Stimulated activated CD4-positive, alpha-beta T cell treated with anti-CD3 and anti-CD28 coated beads, Interleukin-15, amount 100 ng/mL, for 24 hours (primary cell): ENCODE data around the gene ZRANB3.
"Not testable (repeated sequence)": the region's sequence is repeated elsewhere in the genome, so short reads cannot be mapped to it uniquely, and the experiment has no call there.

ENCODE experiments used
- DNase-seq: peaks from one replicate; pipeline ENCODE4 v3.0.0-alpha.2; 2020

The ZRANB3 gene

DNA sequence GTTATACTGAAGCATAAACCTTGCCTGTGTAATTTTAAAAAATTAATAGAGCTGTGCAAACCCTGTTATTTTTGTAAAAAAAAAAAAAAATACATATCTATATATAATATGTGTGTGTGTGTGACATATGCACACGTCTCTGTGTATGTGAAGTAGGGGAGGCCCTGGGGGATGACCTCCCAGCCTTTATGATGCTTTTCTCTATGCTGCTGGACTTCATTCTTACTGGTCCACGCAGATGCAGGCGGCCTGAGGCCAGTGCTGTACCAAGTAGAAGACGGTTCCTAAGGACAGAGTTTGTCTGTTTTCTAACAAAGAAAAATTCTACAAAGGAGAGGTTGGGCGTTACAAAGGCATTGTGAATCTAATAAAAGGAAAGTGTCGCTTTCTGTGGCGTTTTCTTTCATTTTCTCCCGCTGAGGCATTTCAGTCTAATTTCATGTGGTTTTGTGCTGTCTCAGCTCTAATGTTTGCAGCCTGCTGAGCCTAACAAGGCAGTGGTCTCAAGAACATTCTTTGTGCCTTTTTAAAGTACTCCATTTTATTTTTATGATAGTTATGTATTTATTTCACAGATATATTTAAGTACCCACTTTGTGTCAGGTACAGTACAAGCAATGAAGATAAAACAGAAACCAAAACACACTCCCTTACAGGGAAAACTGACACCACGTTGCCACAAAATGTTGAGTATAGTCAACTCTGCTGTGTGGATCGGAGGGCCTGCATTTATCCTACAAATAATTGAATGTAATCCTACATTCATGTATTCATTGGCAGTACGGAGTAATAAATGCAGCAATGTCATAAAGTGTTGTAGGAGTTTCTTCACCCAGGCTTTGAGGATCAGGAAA is 360.9 kb downstream of the ZRANB3 start:
- no peak for DNase-seq

DNA sequence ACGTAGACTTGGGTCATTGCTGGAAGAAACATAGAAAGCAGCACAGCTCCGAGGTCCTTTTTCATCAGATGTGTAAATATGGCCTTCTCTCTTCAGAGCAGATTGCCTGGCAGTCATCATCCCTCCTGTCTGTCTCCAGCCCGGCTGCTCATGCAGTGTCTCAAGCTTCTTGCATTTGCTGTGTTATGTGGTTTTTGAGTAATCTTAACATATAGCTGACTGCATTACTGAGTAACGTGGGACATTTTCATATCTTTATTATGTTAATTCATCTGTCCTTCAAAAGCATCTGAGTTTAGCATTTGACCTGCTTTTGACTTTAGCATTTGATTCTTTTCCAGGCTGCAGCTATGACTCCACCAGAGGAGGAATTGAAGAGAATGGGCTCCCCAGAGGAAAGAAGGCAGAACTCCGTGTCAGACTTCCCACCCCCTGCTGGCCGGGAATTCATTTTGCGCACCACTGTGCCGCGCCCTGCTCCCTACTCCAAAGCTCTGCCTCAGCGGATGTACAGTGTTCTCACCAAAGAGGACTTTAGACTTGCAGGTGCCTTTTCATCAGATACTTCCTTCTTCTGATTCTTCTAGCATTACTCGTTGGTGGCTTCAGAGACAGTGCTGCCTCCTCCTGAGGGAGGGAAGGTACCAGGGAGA is 362.7 kb downstream of the ZRANB3 start:
- no peak for DNase-seq

DNA sequence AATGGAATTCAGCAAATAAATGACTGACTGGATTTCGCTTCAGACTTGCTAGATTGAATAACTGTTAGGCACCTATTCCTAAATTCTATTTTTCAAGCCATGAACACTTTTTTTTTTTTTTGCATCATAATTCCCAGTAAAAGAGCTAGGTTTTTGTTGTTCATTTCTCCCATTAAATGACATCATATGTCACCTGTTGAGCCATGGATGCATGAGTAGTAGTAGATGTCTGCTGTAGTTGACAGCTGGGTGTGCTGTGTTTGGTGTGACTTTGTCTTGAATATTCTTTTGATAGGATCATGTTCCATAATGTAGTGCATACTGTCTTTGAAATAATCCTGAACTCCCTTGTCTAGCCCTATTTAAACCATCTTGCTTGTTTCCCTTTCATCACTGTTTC is 363.7 kb downstream of the ZRANB3 start:
- no peak for DNase-seq

DNA sequence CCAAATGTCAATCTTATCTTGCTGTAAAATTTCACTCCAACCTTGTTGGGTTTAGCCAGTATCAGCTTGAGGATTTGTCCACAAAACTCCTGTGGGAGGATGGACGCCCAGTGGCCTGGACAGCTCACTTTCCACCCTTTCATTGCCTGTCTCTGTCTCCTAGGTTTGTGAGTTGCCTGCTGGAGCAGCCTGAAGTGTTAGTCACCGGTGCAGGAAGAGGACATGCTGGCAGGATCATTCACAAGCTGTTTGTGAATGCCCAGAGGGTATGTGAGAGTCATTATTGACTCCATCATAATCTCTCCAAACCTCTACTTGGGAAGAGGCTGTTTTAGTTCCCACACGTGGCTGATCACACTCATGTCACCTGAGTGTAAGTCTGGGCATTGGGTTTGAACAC is 366.6 kb downstream of the ZRANB3 start:
- DNase-seq = no peak

DNA sequence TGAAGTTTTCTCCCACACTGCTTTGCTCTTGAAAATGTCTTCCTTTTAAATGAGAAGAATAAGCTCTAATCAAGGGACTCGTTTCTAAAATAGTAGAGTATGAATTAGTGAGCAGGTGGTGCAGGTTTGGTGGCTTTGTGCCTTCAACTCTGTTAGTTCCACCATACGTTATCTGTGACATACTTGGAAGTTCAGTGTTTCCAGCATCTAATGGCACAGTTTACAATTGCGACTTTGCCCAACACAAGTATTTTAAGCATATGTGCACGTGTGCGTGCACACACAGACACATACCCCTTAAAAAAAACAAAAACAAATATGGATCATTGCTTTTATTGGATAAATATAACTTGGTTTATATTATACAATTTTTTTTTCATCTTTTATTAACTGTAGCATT is 367.1 kb downstream of the ZRANB3 start:
- DNase-seq = no peak

DNA sequence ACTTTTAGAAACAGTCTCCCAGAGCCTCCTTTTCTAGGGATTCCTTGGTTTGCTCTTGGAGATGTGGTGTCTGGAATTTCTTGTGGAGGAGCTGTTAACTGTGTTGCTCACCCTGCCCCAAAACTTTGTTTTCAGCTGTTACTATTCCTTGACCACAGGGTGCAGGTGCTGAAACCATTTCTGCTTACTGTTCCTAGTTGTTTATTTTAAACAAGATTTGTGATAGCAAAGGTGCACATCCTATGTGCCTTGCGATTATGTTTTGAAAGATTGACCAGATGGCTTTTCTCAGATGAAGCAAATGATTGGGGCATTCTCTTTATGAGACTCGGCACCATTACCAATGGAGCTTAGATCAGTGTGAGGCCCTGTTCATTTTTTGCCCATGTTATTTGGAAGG is 367.7 kb downstream of the ZRANB3 start:
- no peak for DNase-seq

DNA sequence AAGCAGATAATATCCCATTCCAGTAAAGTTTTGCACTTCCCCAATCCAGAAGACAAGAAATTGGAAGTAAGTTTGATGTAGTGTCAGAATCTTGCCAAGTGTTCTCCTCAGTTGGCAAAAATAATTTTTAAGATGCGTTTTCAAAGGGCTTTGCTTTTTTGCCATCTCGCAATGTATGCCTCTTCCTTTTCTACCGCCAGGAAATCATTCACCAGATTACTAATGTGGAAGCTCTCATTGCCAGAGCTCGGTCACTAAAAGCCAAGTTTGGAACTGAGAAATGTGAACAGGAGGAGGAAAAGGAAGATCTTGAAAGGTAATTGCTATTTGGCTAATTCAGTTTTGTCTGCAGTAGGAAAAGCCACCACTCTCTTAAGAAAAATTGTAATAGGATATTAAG is 368.2 kb downstream of the ZRANB3 start:
- DNase-seq = no peak

DNA sequence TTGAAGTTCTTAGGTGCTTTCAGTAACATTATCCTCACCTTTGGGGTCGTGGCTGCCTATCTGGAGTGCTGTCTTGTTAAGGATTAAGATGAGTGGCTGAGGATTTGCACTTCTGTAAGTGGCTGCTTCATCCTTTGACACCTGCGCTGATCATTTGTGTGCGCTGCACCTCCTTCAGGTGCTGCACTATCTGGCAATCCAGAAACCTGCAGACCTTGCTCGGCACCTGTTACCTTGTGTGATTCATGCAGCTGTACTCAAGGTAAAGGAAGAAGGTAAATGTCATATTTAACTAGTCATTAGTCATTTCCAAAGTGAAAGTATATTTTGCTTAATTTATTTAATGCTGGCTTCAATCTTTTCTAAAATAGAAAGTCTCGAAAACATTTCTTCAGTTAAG is 368.6 kb downstream of the ZRANB3 start:
- no peak for DNase-seq

DNA sequence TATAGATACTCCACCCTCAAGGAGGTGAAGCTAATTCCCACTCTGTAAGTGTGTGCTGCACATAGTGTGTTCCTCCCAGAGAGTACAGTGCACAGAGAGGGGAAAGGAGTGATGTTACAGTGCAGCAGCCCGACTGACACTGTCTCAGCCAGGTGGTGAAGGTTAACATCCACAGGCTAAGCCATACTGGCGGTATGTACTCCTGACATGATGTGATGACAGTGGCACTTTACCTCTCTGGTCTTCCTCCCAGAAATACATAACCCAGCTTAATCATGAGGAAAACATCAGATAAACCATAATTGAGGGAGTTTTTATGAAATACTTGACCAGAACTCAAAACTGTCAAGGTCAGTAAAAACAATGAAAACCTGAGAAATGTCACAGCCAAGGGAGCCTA is 371.8 kb downstream of the ZRANB3 start:
- DNase-seq = no peak

DNA sequence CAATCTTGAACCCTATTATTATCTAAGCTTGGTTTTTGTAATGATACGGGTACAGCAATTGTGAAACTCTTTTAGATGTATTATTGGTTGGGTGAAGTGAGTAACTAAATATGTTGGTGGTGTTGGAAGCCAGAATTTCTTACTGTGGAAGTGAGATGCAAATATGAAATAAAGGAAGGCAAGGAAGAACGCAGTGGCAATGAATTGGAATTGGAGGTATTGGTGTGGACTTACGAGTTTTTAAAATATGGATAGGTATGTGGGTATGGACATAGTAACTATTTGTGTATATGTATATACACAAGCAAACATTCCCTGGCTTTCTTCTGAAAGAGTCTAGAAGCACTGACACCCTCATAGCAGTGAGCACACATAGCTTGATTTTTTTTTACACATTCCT is 373.2 kb downstream of the ZRANB3 start:
- no peak for DNase-seq

DNA sequence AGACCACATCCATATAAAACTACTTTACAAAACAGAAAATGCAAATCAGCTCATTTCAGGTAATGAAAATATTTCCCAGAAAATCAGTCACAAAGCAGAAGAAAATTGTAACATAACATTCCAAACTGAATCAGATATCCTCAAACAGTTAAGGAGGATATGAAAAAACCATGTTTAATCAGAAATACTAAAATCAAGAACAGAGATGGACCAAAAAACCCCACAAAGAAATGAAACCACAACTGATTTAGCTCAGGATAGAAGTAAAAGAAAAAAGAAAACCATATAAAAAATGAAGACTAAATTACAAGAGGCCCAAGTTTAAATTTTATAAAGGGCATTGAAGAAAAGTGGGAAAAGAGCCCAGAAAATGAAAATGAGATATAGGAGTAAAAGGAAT is 376.1 kb downstream of the ZRANB3 start:
- DNase-seq = no peak

DNA sequence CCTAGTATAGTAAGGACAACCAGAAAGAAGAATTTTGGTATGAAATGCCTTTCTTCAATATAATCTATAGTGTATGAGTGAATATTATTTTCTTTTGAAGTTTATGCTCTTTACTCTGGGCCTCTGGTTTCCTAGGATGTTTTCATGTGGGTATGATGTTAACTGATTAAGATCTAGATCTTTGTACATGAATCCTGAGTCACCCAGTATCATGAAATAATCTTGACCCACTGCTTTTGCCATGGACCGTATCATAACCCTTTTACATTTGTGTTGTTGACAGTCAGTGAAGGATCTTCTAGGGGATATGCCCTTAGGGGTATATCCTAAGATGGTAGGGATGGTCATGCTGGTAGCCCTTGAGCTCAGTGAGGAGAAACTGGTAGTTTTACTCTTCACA is 378.7 kb downstream of the ZRANB3 start:
- no peak for DNase-seq

DNA sequence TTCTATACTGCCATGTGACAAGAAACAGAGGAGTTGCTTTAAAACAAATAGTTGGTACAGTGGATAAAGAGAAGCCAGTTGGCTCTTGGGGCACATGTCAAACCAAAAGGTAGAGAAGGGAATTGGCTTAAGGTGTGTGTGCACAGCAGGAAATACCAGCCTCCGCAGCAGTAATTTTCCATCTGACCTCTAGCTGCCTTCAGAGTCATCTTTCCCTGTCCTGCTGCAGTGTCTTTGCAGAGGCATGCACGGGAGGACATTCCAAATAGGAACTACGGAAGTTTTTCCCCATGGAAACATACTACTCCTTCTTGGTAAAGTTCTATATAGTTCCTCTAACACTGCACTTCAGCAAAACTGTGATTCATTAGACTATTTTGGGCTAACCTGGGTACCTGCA is 379.4 kb downstream of the ZRANB3 start:
- no peak for DNase-seq

DNA sequence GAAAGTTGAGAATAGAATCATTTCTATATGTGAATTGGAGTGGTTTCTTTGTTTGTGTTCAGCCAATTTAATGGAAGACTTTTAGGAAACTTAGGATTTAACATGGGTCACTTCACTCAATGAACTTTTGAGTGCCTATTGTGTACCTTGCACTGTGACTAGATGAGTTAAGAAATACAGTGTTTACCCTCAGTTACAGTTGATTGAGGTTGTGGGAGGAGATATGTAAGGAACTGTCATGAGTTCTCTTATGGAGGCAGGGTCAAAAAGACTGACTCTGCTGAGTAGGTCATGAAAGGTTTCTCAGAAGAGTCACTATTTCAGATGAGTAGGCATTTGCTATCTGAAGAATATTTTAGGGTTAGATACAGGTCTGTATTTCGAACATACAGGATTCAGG is 380.3 kb downstream of the ZRANB3 start:
- no peak for DNase-seq

DNA sequence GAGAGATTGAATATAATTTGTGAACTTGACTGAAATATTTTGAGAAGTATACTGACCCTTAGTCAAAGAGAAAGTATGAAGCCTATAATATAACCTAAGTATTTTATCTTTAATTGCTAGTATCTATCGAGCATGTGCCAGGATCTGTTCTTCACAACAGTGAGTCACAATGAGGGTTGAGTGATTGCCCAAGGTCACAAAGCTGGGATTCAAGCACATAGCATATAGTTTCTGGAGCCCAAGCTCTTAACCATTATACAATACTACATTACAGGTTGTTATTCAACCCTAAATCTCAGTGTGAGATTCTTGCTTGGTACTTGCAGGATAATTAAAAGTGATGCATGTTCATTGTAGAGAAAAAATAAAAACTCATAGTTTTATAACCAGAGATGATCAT is 381.8 kb downstream of the ZRANB3 start:
- no peak for DNase-seq

DNA sequence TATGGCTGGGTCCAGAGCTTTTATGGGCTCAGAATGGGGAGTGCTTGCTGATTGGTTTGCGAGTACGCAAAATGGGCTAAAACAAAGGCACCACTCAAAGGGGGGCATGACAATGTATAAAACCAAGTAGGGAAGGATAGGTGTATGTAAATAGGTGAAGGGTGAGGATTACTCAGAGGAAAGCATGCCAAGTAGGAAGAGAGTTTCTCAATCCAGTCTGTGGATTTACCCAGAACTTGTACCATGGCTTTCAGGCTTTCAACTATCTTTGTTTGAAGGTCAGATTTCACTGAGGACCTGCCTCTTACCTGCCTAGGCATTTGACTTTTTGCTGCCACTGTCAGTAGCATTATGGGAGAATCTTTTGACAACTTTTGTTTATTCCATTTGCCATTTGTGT is 386.7 kb downstream of the ZRANB3 start:
- DNase-seq = no peak

DNA sequence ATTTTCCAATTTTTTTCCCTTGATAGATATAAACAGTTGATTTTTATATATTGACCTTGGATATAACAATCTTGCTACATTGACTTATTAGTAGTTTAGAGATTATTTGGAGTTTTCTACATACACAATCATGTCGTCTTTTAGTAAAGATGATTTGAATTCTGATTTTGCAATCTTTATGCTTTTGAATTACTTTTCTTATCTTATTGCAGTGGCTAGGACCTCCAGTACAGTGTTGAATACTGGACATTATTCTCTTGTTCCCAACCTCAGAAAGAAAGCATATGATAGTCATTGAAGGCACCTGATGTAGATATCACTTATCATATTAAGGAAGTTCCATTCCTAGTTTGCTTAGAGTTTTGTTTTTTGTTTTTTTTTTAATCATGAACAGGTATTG is 388.7 kb downstream of the ZRANB3 start:
- no peak for DNase-seq

DNA sequence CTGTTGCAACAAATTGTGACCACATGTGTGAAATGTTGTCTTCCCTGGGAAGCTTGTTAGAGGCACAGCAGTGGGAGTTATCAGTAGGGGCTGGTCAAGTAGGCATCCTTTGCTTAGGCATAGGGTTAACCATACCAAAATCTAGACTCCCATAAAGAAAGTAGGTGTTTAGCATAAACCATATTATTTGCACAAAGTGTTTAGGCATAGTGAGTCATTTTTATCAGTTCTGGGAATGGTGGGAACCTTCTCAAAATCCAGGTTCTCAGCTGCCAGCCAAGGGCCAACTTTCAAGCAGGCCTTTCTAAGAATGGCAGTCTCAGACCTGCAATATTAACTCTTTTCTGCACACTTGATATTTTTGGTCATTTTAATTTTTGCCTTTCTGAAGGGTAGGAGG is 390.4 kb downstream of the ZRANB3 start:
- DNase-seq = no peak

DNA sequence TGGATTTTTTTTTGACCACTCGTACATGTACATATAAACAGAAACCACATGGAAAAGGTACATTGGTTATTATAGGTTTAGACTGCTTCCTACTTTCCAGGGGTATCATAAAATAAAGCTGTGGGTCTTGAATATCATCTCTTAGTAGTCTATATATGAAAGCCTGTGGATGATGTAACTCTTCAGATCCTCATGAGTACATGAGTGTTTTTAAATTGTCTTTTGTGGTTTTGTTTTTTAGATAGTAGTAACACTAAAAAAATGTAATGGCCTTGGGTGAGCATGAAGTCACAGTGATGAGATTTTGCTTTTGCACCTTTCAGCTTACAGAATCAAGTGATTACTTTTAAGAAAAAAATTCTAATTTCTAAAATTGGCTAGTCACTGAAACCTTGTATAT is 398.7 kb downstream of the ZRANB3 start:
- DNase-seq = no peak

DNA sequence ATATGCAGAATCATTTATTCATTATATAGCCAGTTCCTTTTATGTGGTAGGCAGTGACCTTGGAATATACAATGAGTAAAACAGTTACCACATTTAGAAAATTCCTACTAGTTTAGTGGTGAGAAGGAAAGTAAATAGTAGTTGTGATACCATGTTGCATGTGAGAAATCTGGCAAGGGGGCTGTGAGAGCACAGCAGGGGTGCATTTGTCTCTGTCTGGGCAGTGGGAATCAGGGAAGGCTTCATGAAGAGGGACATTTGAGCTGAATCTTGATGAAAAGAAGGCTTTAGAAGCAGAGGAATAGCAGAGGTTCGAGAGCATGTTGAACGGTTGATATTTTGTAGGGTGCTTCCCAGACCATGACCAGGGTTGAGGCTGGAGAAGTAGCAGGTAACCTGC is 400.3 kb downstream of the ZRANB3 start:
- no peak for DNase-seq

DNA sequence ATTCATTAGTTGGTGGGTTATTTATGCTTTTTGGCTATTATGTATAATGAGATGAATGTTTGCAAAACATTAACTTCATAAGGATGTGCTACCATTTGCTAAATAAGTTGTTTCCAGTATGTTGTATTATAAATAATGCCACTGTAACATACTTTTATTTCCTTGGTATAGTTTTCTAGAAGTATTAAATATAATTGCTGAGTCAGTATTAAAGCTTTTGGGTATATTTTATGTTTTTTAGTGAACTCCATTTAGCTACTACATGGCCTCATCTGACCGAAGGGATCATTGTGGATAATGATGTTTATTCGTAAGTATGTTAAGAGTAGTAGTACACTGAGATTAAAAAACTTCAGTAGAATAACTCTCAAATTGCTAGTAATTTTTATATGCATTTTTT is 405.1 kb downstream of the ZRANB3 start:
- no peak for DNase-seq

DNA sequence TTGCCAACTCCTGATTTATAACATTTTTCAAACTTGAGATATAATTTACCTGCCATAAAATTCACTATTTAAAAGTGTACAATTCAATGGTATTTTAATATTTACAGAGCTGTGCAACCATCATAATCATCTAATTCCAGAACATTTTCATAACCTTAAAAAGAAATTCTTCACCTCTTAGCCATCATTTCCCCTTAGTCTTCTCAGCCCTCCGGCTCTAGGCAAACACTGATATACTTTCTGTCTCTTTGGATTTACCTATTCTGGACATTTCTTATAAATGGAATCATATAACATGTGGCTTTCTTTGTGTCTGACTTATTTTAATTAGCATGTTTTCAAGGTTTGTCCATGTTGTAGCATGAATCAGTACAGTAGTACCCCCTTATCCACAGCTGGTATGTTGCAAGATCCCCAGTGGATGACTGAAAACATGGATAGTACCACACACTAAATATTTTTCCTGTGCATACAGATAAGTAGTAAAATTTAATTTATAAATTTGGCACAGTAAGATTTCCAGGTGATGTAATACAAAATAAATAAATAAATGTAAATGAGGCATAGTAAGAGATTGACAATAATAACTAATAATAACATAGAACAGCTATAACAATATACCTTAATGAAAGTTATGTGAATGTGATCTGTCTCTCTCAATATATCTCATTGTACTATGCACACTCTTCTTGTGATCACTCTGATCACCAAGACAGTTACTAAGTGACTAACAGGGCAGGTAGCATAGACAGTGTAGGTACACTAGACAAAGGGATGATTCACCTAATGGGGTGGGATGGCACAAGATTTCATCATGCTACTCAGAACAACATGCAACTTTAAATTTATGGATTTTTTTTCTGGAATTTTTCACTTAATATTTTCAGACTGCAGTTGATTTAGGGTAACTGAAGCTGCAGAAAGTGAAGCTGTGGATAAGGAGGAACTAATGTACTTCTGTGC is 405.8 kb downstream of the ZRANB3 start:
- DNase-seq = no peak

DNA sequence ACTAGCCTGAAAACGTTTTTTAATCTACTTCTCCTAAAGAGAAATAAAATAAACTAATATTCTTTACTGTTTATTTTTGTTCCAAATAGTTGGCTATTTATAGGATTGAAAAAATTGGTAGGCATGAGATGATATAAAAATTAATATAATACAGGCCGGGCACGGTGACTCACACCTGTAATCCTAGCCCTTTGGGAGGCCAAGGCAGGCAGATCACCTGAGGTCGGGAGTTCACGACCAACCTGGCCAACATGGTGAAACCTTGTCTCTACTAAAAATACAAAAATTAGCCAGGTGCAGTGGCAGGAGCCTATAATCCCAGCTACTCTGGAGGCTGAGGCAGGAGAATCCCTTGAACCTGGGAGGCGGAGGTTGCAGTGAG is 409.4 kb downstream of the ZRANB3 start:
- not testable (repeated sequence) for DNase-seq
